Spleen (tissue), 11 donors: ENCODE data around the gene EGFR. TPM values are rescaled to one million over a fixed set of nuclear protein-coding genes. Genes with fewer than 3 reads are reported as not detected.
A peak's percentile ranks its signal among the peaks of the same experiment; 100 is the strongest.

Experiments
- DNase-seq: peaks from one replicate; pipeline ENCODE4 v3.0.0-alpha.2; 2020
- H3K27ac ChIP-seq, 8 donors: fragments of 200-600 bp; sonication (generic) in 7 of 8; 1 replicate in 4 of 8; 2 replicates in 4 of 8; pipeline versions ENCODE4 v1.5.0 to v1.8.0; 2016 to 2021; ENCODE audit warnings: inconsistent platforms in 4 of 8, mild to moderate bottlenecking in 4 of 8, moderate library complexity in 1 of 8
- H3K27me3 ChIP-seq, 7 donors: fragments of 200-600 bp; sonication (generic) in 6 of 7; replicated peaks in 1 of 7; 1 replicate in 4 of 7; 2 replicates in 3 of 7; pipeline versions ENCODE4 v1.5.0 to v1.8.0; 2016 to 2021; ENCODE audit warnings: inconsistent platforms in 3 of 7, mild to moderate bottlenecking in 1 of 7
- H3K36me3 ChIP-seq, 6 donors: fragments of 200-600 bp; sonication (generic) in 5 of 6; 1 replicate in 4 of 6; 2 replicates in 2 of 6; pipeline versions ENCODE4 v1.5.0 to v1.8.0; 2016 to 2021; ENCODE audit warnings: inconsistent platforms in 2 of 6
- H3K4me1 ChIP-seq, 6 donors: fragments of 200-600 bp; sonication (generic) in 5 of 6; 1 replicate in 3 of 6; 2 replicates in 3 of 6; pipeline versions ENCODE4 v1.5.0 to v1.8.0; 2016 to 2021; ENCODE audit warnings: inconsistent platforms in 3 of 6
- H3K4me3 ChIP-seq, 8 donors: fragments of 200-600 bp; sonication (generic) in 7 of 8; 1 replicate in 4 of 8; 2 replicates in 4 of 8; pipeline versions ENCODE4 v1.5.0 to v1.8.0; 2016 to 2021; ENCODE audit warnings: inconsistent platforms in 4 of 8, mild to moderate bottlenecking in 4 of 8, moderate library complexity in 2 of 8
- H3K9me3 ChIP-seq, 8 donors: fragments of 200-600 bp; sonication (generic) in 7 of 8; 1 replicate in 4 of 8; 2 replicates in 4 of 8; pipeline versions ENCODE4 v1.5.0 to v1.8.0; 2016 to 2021; ENCODE audit warnings: inconsistent platforms in 4 of 8
- CTCF ChIP-seq, 11 experiments: fragments of 200-600 bp in 7 of 11; fragments of 450-650 bp in 4 of 11; sonication (generic) in 4 of 11; IDR thresholded peaks in 8 of 11; conservative IDR thresholded peaks in 3 of 11; 1 replicate in 7 of 11; 2 replicates in 4 of 11; pipeline versions ENCODE4 v1.4.0 to v1.8.0; 2016 to 2021; ENCODE audit warnings: antibody characterized with exemption in 11 of 11, inconsistent platforms in 4 of 11, mild to moderate bottlenecking in 1 of 11
- POLR2A ChIP-seq, 3 donors: fragments of 450-650 bp; IDR thresholded peaks; one replicate each; pipeline ENCODE4 v1.5.1; 2017; ENCODE audit warnings: antibody characterized with exemption in 3 of 3, mild to moderate bottlenecking in 1 of 3
- POLR2AphosphoS5 ChIP-seq, 3 donors: sonication (generic); formaldehyde crosslinking; IDR thresholded peaks; one replicate each; pipeline ENCODE4 v1.5.1; 2017; ENCODE audit warnings: antibody characterized with exemption in 3 of 3
- WGBS, 5 donors: extraction: QIAGEN DNeasy Blood & Tissue Kit in 3 of 5; methylation state at CpG; one replicate each; pipeline versions ENCODE4 v1.1.5 to v1.1.7; 2013 to 2018; 5-methylcytosine and 5-hydroxymethylcytosine counted together
- intact Hi-C: fragments of 100-400 bp; cut with DNase I; formaldehyde crosslinking; loops from one replicate; pipeline ENCODE4 v1.15.0; 2023; ENCODE audit warnings: low total_unique reads
- polyA plus RNA-seq, 3 donors: library from polyadenylated mRNA; stranded (reverse); fragments of 200-250 nt; gene quantifications; one replicate each; pipeline ENCODE4 v1.2.1, GENCODE V29; 2013
- total RNA-seq, 7 donors: library from RNA; depleted of rRNA in 3 of 7; stranded (reverse); fragments of >200 nt in 3 of 7; fragmentation: NEBNext Ultra II Directional in 4 of 7; extraction: Animal tissue kit (Norgen Biotek cat#: 25700) in 4 of 7; gene quantifications; one replicate each; pipeline versions ENCODE4 v1.1.0 to v1.2.1, GENCODE V29; 2016 to 2021
- donor health status: healthy with polysubstance abuse.
- donor health status: DM: no; HTN: no; CAD: no; lungs with moderate emphysema.
- donor health status: DM: no; HTN: no; CAD: no.
- donor health status: Bipolar disorder and iron deficiency.
- donor health status: healthy.
- donor health status: DM: no; HTN: no; CAD: no.
- donor health status: DM: yes; HTN: yes; CAD: no.

The EGFR gene
- total and polyA plus RNA-seq, 10 donors = 1.1 to 35.2 (median 24.5) TPM

- H3K4me1 ChIP-seq = peaks cover 0 to 10% (median 3%) of the 10 kb centered on the region in 6 donors
- peaks cover 0 to 42% (median 0%) of the 10 kb centered on the region in 6 donors for H3K36me3 ChIP-seq
- intact Hi-C loops = no loop called here
- TF ChIP-seq POLR2A (IDR thresholded peaks at IDR 0.05) = no peak
- no peak for TF ChIP-seq CTCF (IDR thresholded peaks at IDR 0.05 in 8 of 11, conservative IDR thresholded peaks at IDR 0.05 in 3 of 11)
- TF ChIP-seq POLR2AphosphoS5 (IDR thresholded peaks at IDR 0.05) = no peak
- H3K9me3 ChIP-seq = no peaks in the 10 kb centered on the region
- WGBS, 5 donors = 83 to 91% (median 85%) methylated on average over 25 of the region's 25 CpGs
- DNase-seq = peak; percentile 52
- H3K27ac ChIP-seq = no peak overlapping the region
- peaks cover 0 to 12% (median 0%) of the 10 kb centered on the region in 7 donors for H3K27me3 ChIP-seq
- no peak overlapping the region for H3K4me3 ChIP-seq
These were observed 125.8 kb downstream of the EGFR start for GRCh38 chr7:55144333-55145317.

- TF ChIP-seq POLR2AphosphoS5 (IDR thresholded peaks at IDR 0.05) (no peak), CTCF (IDR thresholded peaks at IDR 0.05 in 8 of 11, conservative IDR thresholded peaks at IDR 0.05 in 3 of 11) (no peak), POLR2A (IDR thresholded peaks at IDR 0.05) (no peak)
- peak; percentile 25 for DNase-seq
- Histone ChIP-seq H3K9me3 (no peaks in the 10 kb centered on the region), H3K4me3 (no peak overlapping the region), H3K27ac (no peak overlapping the region), H3K4me1 (peaks cover 0 to 6% (median 0%) of the 10 kb centered on the region in 6 donors), H3K27me3 (peaks cover 0 to 12% (median 0%) of the 10 kb centered on the region in 7 donors), H3K36me3 (peaks cover 0 to 46% (median 0%) of the 10 kb centered on the region in 6 donors)
- intact Hi-C loops = no loop called here
- 72 to 83% (median 81%) methylated on average over 4 of the region's 4 CpGs for WGBS, 5 donors
These were observed 126.8 kb downstream of the EGFR start for GRCh38 chr7:55145606-55146005.

GRCh38 chr7:55147101-55147500, 128.3 kb downstream of the EGFR start:
- no peaks in the 10 kb centered on the region for H3K4me1 ChIP-seq
- no peak overlapping the region for H3K4me3 ChIP-seq
- peaks cover 0 to 60% (median 0%) of the 10 kb centered on the region in 6 donors for H3K36me3 ChIP-seq
- intact Hi-C loops = no loop called here
- peaks cover 0 to 12% (median 0%) of the 10 kb centered on the region in 7 donors for H3K27me3 ChIP-seq
- peak; percentile 63 for DNase-seq
- no peaks in the 10 kb centered on the region for H3K9me3 ChIP-seq
- H3K27ac ChIP-seq = no peak overlapping the region
- WGBS, 5 donors = 80 to 86% (median 81%) methylated on average over 7 to 8 of the region's 8 CpGs
- TF ChIP-seq CTCF (IDR thresholded peaks at IDR 0.05 in 8 of 11, conservative IDR thresholded peaks at IDR 0.05 in 3 of 11) = no peak
- TF ChIP-seq POLR2A (IDR thresholded peaks at IDR 0.05) = no peak
- TF ChIP-seq POLR2AphosphoS5 (IDR thresholded peaks at IDR 0.05) = no peak

GRCh38 chr7:55147736-55148135, 128.9 kb downstream of the EGFR start:
- no peaks in the 10 kb centered on the region for H3K9me3 ChIP-seq
- TF ChIP-seq POLR2A (IDR thresholded peaks at IDR 0.05) = no peak
- TF ChIP-seq POLR2AphosphoS5 (IDR thresholded peaks at IDR 0.05) = no peak
- no peak for TF ChIP-seq CTCF (IDR thresholded peaks at IDR 0.05 in 8 of 11, conservative IDR thresholded peaks at IDR 0.05 in 3 of 11)
- no peak overlapping the region for H3K4me3 ChIP-seq
- no peak overlapping the region for H3K27ac ChIP-seq
- intact Hi-C loops = no loop called here
- H3K4me1 ChIP-seq = no peaks in the 10 kb centered on the region
- H3K36me3 ChIP-seq = peaks cover 0 to 62% (median 0%) of the 10 kb centered on the region in 6 donors
- peaks cover 0 to 12% (median 0%) of the 10 kb centered on the region in 7 donors for H3K27me3 ChIP-seq
- WGBS, 5 donors = 79 to 92% (median 84%) methylated on average over 2 of the region's 2 CpGs
- DNase-seq = no peak
